GM13976 (cell line): ENCODE data around the gene KRT36.

Source experiments
- DNase-seq: peaks from one replicate; pipeline ENCODE4 v3.0.0; 2012; ENCODE audit warnings: low spot score
- CTCF ChIP-seq: IDR thresholded peaks from 2 replicates; pipeline ENCODE4 v1.5.1; 2012; ENCODE audit warnings: borderline replicate concordance, mild to moderate bottlenecking; ENCODE audit not compliant: insufficient read depth; ENCODE audit errors: extremely low read depth, missing control alignments, control extremely low read depth
- in situ Hi-C: fragments of 300-500 bp; cut with MboI; formaldehyde crosslinking; loops from one replicate; pipeline ENCODE4 v1.12.0; 2022; ENCODE audit warnings: low sequenced_read_pairs, mixed read lengths, inconsistent platforms; ENCODE audit not compliant: unreplicated experiment

The KRT36 gene

GRCh38 chr17:41535764-41536481 lies 46.2 kb upstream of the KRT36 start:
- in situ Hi-C loops = loop anchor here (10.0 kb wide), 1 partner anchor 61 kb away; no protein-coding TSS in a partner anchor
- DNase-seq = no peak
- no peak for TF ChIP-seq CTCF

GRCh38 chr17:41534899-41535546 lies 45.3 kb upstream of the KRT36 start:
- in situ Hi-C loops = loop anchor here (10.0 kb wide), 1 partner anchor 60 kb away; no protein-coding TSS in a partner anchor
- TF ChIP-seq CTCF = no peak
- no peak for DNase-seq

GRCh38 chr17:41533613-41534012 lies 43.9 kb upstream of the KRT36 start:
- no peak for DNase-seq
- in situ Hi-C loops = loop anchor here (10.0 kb wide), 1 partner anchor 59 kb away; no protein-coding TSS in a partner anchor
- no peak for TF ChIP-seq CTCF

- no peak for DNase-seq
- no peak for TF ChIP-seq CTCF
- in situ Hi-C loops = loop anchor here (10.0 kb wide), 1 partner anchor 58 kb away; no protein-coding TSS in a partner anchor
Observed at GRCh38 chr17:41532947-41533570, 43.3 kb upstream of the KRT36 start.

GRCh38 chr17:41531993-41532392 lies 42.3 kb upstream of the KRT36 start:
- in situ Hi-C loops = loop anchor here (10.0 kb wide), 1 partner anchor 57 kb away; no protein-coding TSS in a partner anchor
- no peak for TF ChIP-seq CTCF

More at GRCh38 chr17:41531993-41532392, 42.3 kb upstream of the KRT36 start:
- DNase-seq = no peak
